AG09319 (cell line): ENCODE measurements around the gene AGPAT3.

Experiments used
- DNase-seq: peaks from one replicate; pipeline ENCODE4 v3.0.0-alpha.2; 2010; ENCODE audit warnings: low read depth; ENCODE audit errors: extremely low read depth
- CTCF ChIP-seq: IDR thresholded peaks from 2 replicates; pipeline ENCODE4 v1.5.1; 2011; ENCODE audit warnings: low read depth, mild to moderate bottlenecking, inconsistent platforms, low read length, moderate library complexity

The AGPAT3 gene

GRCh38 chr21:43858806-43859648 is 6.0 kb upstream of the AGPAT3 start:
- TF ChIP-seq CTCF = no peak
- DNase-seq = no peak

GRCh38 chr21:43859747-43860214 is 5.2 kb upstream of the AGPAT3 start:
- DNase-seq = no peak
- no peak for TF ChIP-seq CTCF

GRCh38 chr21:43861706-43862105 is 3.3 kb upstream of the AGPAT3 start:
- DNase-seq = no peak

GRCh38 chr21:43864313-43864961 is 586 bp upstream of the AGPAT3 start:
- no peak for TF ChIP-seq CTCF
- peak; percentile 10 for DNase-seq

More at GRCh38 chr21:43861706-43862105, 3.3 kb upstream of the AGPAT3 start:
- no peak for TF ChIP-seq CTCF

GRCh38 chr21:43865540-43866259 is 677 bp downstream of the AGPAT3 start:
- no peak for TF ChIP-seq CTCF
- DNase-seq = peak; percentile 10

GRCh38 chr21:43866260-43866629 is 1.2 kb downstream of the AGPAT3 start:
- DNase-seq = peak; percentile 38
- no peak for TF ChIP-seq CTCF
